ACC112 (cell line): Measurements from ENCODE around the gene TTC22.
A peak's percentile ranks its signal among the peaks of the same experiment; 100 is the strongest.

ENCODE experiments used
- H2AFZ ChIP-seq: fragments of 200-600 bp; sonication (generic); one replicate; pipeline ENCODE4 v1.6.0; 2017; ENCODE audit warnings: antibody characterized with exemption, low read length; ENCODE audit not compliant: unreplicated experiment
- H3K27ac ChIP-seq: fragments of 200-600 bp; sonication (generic); 2 replicates; pipeline ENCODE4 v1.5.1; 2014; ENCODE audit warnings: low read depth, mild to moderate bottlenecking, antibody characterized with exemption, low read length, moderate library complexity
- H3K27me3 ChIP-seq: fragments of 200-600 bp; sonication (generic); 2 replicates; pipeline ENCODE4 v1.6.1; 2014; ENCODE audit warnings: mild to moderate bottlenecking, antibody characterized with exemption, low read length, moderate library complexity, mixed read lengths; ENCODE audit not compliant: insufficient read depth
- H3K36me3 ChIP-seq: fragments of 200-600 bp; sonication (generic); 2 replicates; pipeline ENCODE4 v1.6.1; 2016; ENCODE audit warnings: mild to moderate bottlenecking, antibody characterized with exemption, low read length, moderate library complexity, mixed read lengths; ENCODE audit not compliant: insufficient read depth
- H3K4me1 ChIP-seq: fragments of 200-600 bp; sonication (generic); one replicate; pipeline ENCODE4 v1.6.1; 2016; ENCODE audit warnings: low read length, mixed read lengths; ENCODE audit not compliant: insufficient read depth, unreplicated experiment, control insufficient read depth
- H3K4me3 ChIP-seq: fragments of 200-600 bp; sonication (generic); 2 replicates; pipeline ENCODE4 v1.5.1; 2014; ENCODE audit warnings: mild to moderate bottlenecking, low read depth, low read length
- H3K79me2 ChIP-seq: fragments of 200-600 bp; sonication (generic); one replicate; pipeline ENCODE4 v1.6.0; 2016; ENCODE audit warnings: low read length; ENCODE audit not compliant: control insufficient read depth, unreplicated experiment, insufficient read depth

TTC22 gene

DNA sequence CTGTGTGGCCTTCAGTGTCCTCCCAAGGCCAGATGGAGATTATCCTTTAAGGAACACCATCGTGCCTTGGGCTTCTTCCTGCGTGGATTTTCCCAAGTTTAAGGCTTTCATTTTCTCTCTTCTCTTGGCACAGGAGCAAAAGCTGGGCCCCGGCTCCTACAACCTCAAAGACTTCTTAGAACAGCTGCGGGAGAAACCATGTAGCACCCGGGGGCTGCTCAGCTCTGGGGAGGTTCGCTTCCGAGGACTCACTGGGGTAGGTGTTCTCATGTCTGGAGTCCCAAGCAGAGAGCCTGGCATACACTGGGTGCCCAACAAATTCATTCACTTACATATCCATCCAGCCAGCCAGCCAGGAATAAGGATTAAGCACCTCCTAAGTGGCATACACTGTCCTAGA, 6.6 kb upstream of the TTC22 start:
- Histone ChIP-seq H3K36me3 (no peaks in the 10 kb centered on the region), H3K4me1 (peaks cover 33% of the 10 kb centered on the region), H3K4me3 (no peak overlapping the region), H3K27me3 (no peaks in the 10 kb centered on the region), H3K27ac (no peak overlapping the region), H2AFZ (no peak overlapping the region), H3K79me2 (no peaks in the 10 kb centered on the region)

DNA sequence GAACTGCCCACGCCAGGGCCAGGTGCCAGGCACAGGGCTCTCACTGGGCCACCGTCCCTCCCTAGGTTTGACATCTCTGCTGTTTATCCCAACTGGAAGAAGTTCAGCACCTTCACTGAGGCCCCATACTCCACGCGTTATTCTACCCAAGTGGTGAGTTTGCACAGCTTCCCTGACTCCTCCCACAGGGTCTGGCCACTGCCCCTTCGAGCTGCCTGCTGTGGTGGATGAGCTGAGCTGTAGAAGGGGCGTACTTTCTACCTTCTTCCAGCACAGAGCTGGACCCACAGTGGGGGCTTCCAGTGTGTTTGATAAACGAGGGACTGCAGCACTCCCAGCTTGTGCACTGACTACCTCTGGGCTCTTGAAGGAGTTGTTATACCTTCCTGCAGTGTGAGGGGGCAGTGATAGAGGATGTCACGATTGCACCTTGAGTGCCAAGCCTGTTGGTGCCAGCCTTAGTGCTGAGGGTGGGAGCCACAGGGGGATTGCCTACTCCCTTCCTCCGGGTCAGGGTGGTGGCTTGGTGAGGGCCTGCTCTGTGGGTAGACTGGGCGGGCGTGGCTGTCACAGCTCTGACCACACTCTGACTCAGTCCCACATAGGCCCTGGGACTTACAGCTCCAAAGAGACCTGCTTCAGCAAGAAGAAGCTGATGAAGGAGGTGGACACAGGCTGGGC, 5.9 kb upstream of the TTC22 start:
- Histone ChIP-seq H3K4me1 (peaks cover 33% of the 10 kb centered on the region), H2AFZ (no peak overlapping the region), H3K27ac (no peak overlapping the region), H3K4me3 (no peak overlapping the region), H3K79me2 (no peaks in the 10 kb centered on the region), H3K27me3 (no peaks in the 10 kb centered on the region), H3K36me3 (no peaks in the 10 kb centered on the region)

GRCh38 chr1:54805981-54806381, 4.9 kb upstream of the TTC22 start:
- Histone ChIP-seq H3K4me3 (no peak overlapping the region), H3K27ac (no peak overlapping the region), H2AFZ (no peak overlapping the region), H3K36me3 (no peaks in the 10 kb centered on the region), H3K4me1 (peaks cover 33% of the 10 kb centered on the region), H3K27me3 (peaks cover 10% of the 10 kb centered on the region), H3K79me2 (no peaks in the 10 kb centered on the region)

- H3K27ac ChIP-seq, result peak overlapping the region; percentile 78
- H3K4me3 ChIP-seq, result no peak overlapping the region
- H3K27me3 ChIP-seq, result peaks cover 15% of the 10 kb centered on the region
- no peak overlapping the region for H2AFZ ChIP-seq
- no peaks in the 10 kb centered on the region for H3K79me2 ChIP-seq
- peaks cover 33% of the 10 kb centered on the region for H3K4me1 ChIP-seq
- no peaks in the 10 kb centered on the region for H3K36me3 ChIP-seq
These were observed 4.3 kb upstream of the TTC22 start for GRCh38 chr1:54805466-54805865.

GRCh38 chr1:54804471-54805132, 3.5 kb upstream of the TTC22 start:
- no peaks in the 10 kb centered on the region for H3K79me2 ChIP-seq
- no peaks in the 10 kb centered on the region for H3K36me3 ChIP-seq
- H3K27ac ChIP-seq, result peak overlapping the region; percentile 78
- peaks cover 22% of the 10 kb centered on the region for H3K27me3 ChIP-seq
- peaks cover 33% of the 10 kb centered on the region for H3K4me1 ChIP-seq
- H2AFZ ChIP-seq, result no peak overlapping the region
- peak overlapping the region; percentile 38; the same call in 1 of the 2 replicates for H3K4me3 ChIP-seq

- Histone ChIP-seq H3K4me1 (peaks cover 39% of the 10 kb centered on the region), H3K36me3 (no peaks in the 10 kb centered on the region), H3K4me3 (peak overlapping the region; percentile 38; the same call in 1 of the 2 replicates), H3K79me2 (no peaks in the 10 kb centered on the region), H2AFZ (no peak overlapping the region), H3K27me3 (peaks cover 22% of the 10 kb centered on the region), H3K27ac (peak overlapping the region; percentile 78)
These were observed 2.8 kb upstream of the TTC22 start for GRCh38 chr1:54803761-54804470.

DNA sequence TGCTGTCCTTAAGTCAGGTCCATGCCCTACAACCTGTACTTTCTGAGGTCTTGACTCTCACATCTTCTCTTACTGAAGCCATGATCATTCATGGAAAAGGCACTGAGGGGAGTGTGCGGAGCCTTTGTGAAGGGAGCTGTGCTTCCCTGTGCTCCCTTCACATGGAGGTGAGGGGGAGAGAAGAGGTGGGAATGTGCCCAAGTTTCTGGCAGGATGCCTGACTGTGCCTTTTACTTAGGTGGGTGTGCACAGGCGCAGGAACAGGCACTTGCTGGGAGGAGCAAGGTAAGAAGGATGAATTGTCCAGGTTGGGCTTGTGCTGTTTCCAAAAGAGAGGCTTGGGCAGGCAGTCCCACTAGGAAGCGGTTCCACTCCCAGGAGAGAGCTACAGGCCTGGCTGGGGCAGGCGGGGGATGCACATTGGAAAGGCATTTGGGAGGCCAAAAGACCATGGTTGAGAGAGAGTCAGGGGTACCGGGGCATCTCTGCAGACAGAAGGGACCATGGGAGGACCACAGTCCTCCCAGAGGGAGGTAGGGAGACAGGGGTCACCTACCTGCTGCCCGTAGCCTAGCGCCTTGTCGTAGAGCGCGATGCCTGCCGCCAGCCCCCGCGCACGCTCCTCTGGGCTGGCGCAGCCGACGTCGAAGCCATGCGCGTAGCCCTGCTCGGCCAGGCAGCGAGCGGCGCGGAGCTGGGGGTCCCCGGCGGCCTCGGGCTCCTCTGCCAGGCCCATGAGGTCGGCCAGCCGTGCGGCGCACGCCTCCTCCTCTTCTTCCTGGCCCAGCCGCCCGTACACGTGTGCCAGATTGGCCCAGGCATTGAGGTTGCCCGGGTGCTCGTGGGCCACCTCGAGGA, 853 bp downstream of the TTC22 start:
- Histone ChIP-seq H2AFZ (no peak overlapping the region), H3K4me1 (peaks cover 30% of the 10 kb centered on the region), H3K27ac (no peak overlapping the region), H3K36me3 (no peaks in the 10 kb centered on the region), H3K79me2 (no peaks in the 10 kb centered on the region), H3K4me3 (peak overlapping the region; percentile 60; the same call in 1 of the 2 replicates), H3K27me3 (peaks cover 22% of the 10 kb centered on the region)

GRCh38 chr1:54798769-54799641, 2.1 kb downstream of the TTC22 start:
- peaks cover 22% of the 10 kb centered on the region for H3K27me3 ChIP-seq
- no peak overlapping the region for H2AFZ ChIP-seq
- H3K36me3 ChIP-seq, result no peaks in the 10 kb centered on the region
- no peak overlapping the region for H3K4me3 ChIP-seq
- H3K27ac ChIP-seq, result no peak overlapping the region
- no peaks in the 10 kb centered on the region for H3K79me2 ChIP-seq
- H3K4me1 ChIP-seq, result peaks cover 31% of the 10 kb centered on the region

- H3K27me3 ChIP-seq, result peaks cover 22% of the 10 kb centered on the region
- H3K36me3 ChIP-seq, result no peaks in the 10 kb centered on the region
- H2AFZ ChIP-seq, result no peak overlapping the region
- H3K27ac ChIP-seq, result no peak overlapping the region
- peaks cover 26% of the 10 kb centered on the region for H3K4me1 ChIP-seq
- no peak overlapping the region for H3K4me3 ChIP-seq
- no peaks in the 10 kb centered on the region for H3K79me2 ChIP-seq
These were observed 2.9 kb downstream of the TTC22 start for GRCh38 chr1:54798206-54798605.
